Heart left ventricle (tissue), 13 donors: ENCODE measurements around the gene ZMYND10.

Experiments
- CTCF ChIP-seq, 12 donors: fragments of 200-600 bp; sonication (generic) in 4 of 12; IDR thresholded peaks; one replicate each; pipeline versions ENCODE4 v1.5.0 to v1.8.0; 2018 to 2022; ENCODE audit warnings: antibody characterized with exemption in 12 of 12, mild to moderate bottlenecking in 5 of 12
- POLR2A ChIP-seq, 2 donors: fragments of 450-650 bp; IDR thresholded peaks; one replicate each; pipeline ENCODE4 v1.6.1; 2017; ENCODE audit warnings: antibody characterized with exemption in 2 of 2, mild to moderate bottlenecking in 2 of 2, moderate library complexity in 2 of 2
- donor health status: ischemic (EF 13 %, LVEDD 7.1; RV severe dilation, severe dysfunction).
- donor health status: DM: no; HTN: yes; CAD: no.
- donor health status: DM: no; HTN: no; CAD: no.
- donor health status: ischemic (EF 25% LVEDD 6.9; RV normal size, moderate dysfunction).
- donor health status: ischemic (EF 25% LVEDD 5.7; RV mildly dilated, moderate dysfunction).
- donor health status: ischemic (EF 35%, LVEDD 5.7; RV mildly dilated, moderate dysfunction).
- donor health status: nonischemic (EF 11% LVEDD 7.7; RV severe dilation, severe dysfunction).
- donor health status: DM: yes; HTN: yes; CAD: no.
- donor health status: PGD.
- donor health status: ischemic (EF 29% LVEDD 5.4; RV normal size, mild dysfunction).
- donor health status: nonischemic (EF 23%, LVEDD 6.1; RV moderate dilation, normal function).

- TF ChIP-seq CTCF (IDR thresholded peaks at IDR 0.05) (no peak), POLR2A (IDR thresholded peaks at IDR 0.05) (no peak)
These were observed 11.0 kb downstream of the ZMYND10 start for GRCh38 chr3:50334339-50335075.
